Stimulated activated CD8-positive, alpha-beta memory T cell treated with anti-CD3 and anti-CD28 coated beads, Interleukin-12 subunit alpha, Interleukin-12 subunit beta, amount 100 ng/mL, for 24 hours (primary cell): Measurements from ENCODE around the gene TMEM135.
"Not testable (repeated sequence)": the region's sequence is repeated elsewhere in the genome, so short reads cannot be mapped to it uniquely, and the experiment has no call there.

Experiments
- DNase-seq: peaks from one replicate; pipeline ENCODE4 v3.0.0-alpha.2; 2020; ENCODE audit errors: extremely low read depth

TMEM135 gene

GRCh38 chr11:87258171-87258833 lies 220.6 kb downstream of the TMEM135 start:
- no peak for DNase-seq

- no peak for DNase-seq
Observed at GRCh38 chr11:87259736-87260135, 222.0 kb downstream of the TMEM135 start.

GRCh38 chr11:87260811-87261210 lies 223.1 kb downstream of the TMEM135 start:
- DNase-seq: no peak

GRCh38 chr11:87263264-87263838 lies 225.6 kb downstream of the TMEM135 start:
- DNase-seq: no peak

- DNase-seq: no peak
Observed at GRCh38 chr11:87263979-87264378, 226.2 kb downstream of the TMEM135 start.

- DNase-seq: no peak
Observed at GRCh38 chr11:87265132-87265531, 227.4 kb downstream of the TMEM135 start.

- DNase-seq: no peak
Observed at GRCh38 chr11:87265979-87266378, 228.2 kb downstream of the TMEM135 start.

GRCh38 chr11:87266751-87267150 lies 229.0 kb downstream of the TMEM135 start:
- no peak for DNase-seq

- not testable (repeated sequence) for DNase-seq
Observed at GRCh38 chr11:87271951-87272350, 234.2 kb downstream of the TMEM135 start.

- DNase-seq: no peak
Observed at GRCh38 chr11:87275176-87275575, 237.4 kb downstream of the TMEM135 start.

GRCh38 chr11:87280143-87280542 lies 242.4 kb downstream of the TMEM135 start:
- no peak for DNase-seq

- DNase-seq: no peak
Observed at GRCh38 chr11:87281496-87281895, 243.8 kb downstream of the TMEM135 start.

GRCh38 chr11:87284306-87284705 lies 246.6 kb downstream of the TMEM135 start:
- no peak for DNase-seq

- DNase-seq: not testable (repeated sequence)
Observed at GRCh38 chr11:87285674-87286073, 247.9 kb downstream of the TMEM135 start.

GRCh38 chr11:87286338-87286737 lies 248.6 kb downstream of the TMEM135 start:
- DNase-seq: no peak

GRCh38 chr11:87290304-87290922 lies 252.7 kb downstream of the TMEM135 start:
- no peak for DNase-seq

GRCh38 chr11:87292598-87292997 lies 254.9 kb downstream of the TMEM135 start:
- DNase-seq: no peak

- no peak for DNase-seq
Observed at GRCh38 chr11:87295237-87295636, 257.5 kb downstream of the TMEM135 start.

- DNase-seq: no peak
Observed at GRCh38 chr11:87296627-87297026, 258.9 kb downstream of the TMEM135 start.

GRCh38 chr11:87298155-87298554 lies 260.4 kb downstream of the TMEM135 start:
- no peak for DNase-seq

- DNase-seq: no peak
Observed at GRCh38 chr11:87299041-87299481, 261.3 kb downstream of the TMEM135 start.

- no peak for DNase-seq
Observed at GRCh38 chr11:87300640-87301380, 263.1 kb downstream of the TMEM135 start.
